K562 (cell line): ENCODE measurements around the gene TEX51. TPM values are rescaled to one million over a fixed set of nuclear protein-coding genes. Genes with fewer than 3 reads are reported as not detected.

Source experiments
- ATAC-seq: fragments of 200-7000 bp; cut with Tn5 transposase; 3 replicates; pipeline ENCODE4 v1.9.1; 2020; ENCODE audit warnings: moderate library complexity
- BruUV-seq: library from RNA; stranded (reverse); fragments of 400-500 nt; replicated peaks from 2 replicates; lab custom pipeline; 2021; lab: Mats Ljungman, UMichigan
- CTCF ChIA-PET: fragments of 300-600 bp; formaldehyde crosslinking; extraction: SDS; loops from one replicate; lab custom pipeline; 2021; ENCODE audit warnings: low intra/inter-chr PET ratio; lab: Yijun Ruan, JAX
- POLR2A ChIA-PET: fragments of 300-600, 350-650 bp; sonication (Branson Sonifier 250); formaldehyde crosslinking; extraction: SDS; loops from one replicate; lab custom pipeline; 2021; ENCODE audit warnings: antibody characterized with exemption, inconsistent platforms; lab: Yijun Ruan, JAX
- DNase-seq, 4 experiments: peaks; one replicate each; pipeline versions ENCODE4 v3.0.0 to v3.0.0-alpha.2; 2011 to 2018; ENCODE audit warnings: low spot score in 3 of 4, mixed read lengths in 3 of 4; ENCODE audit errors: extremely low read depth in 1 of 4
- FAIRE-seq: peaks from 2 replicates; lab custom pipeline; 2011; peaks lifted over from hg19 to GRCh38; lab: Jason Lieb, UNC
- H2AFZ ChIP-seq: 2 replicates; pipeline ENCODE4 v1.6.0; 2011; ENCODE audit warnings: low read depth, low read length, control low read depth, inconsistent platforms
- H3K27ac ChIP-seq: fragments of 200-600 bp; 3 replicates; pipeline ENCODE4 v1.8.0; 2011; ENCODE audit warnings: low read depth, mild to moderate bottlenecking, control low read depth, inconsistent platforms, low read length, moderate library complexity, mixed read lengths; ENCODE audit errors: extremely low read depth
- H3K27me3 ChIP-seq, 2 experiments: fragments of 300-600 bp in 1 of 2; 2 replicates in 1 of 2; 3 replicates in 1 of 2; pipeline versions ENCODE4 v1.6.0 to v1.8.0; 2011; ENCODE audit warnings: inconsistent platforms in 2 of 2, low read length in 2 of 2, mild to moderate bottlenecking in 1 of 2, mixed read lengths in 1 of 2, moderate library complexity in 1 of 2; ENCODE audit not compliant: control insufficient read depth in 2 of 2, insufficient read depth in 2 of 2
- H3K36me3 ChIP-seq: fragments of 300-600 bp; 3 replicates; pipeline ENCODE4 v1.8.0; 2011; ENCODE audit warnings: mild to moderate bottlenecking, low read length, inconsistent platforms; ENCODE audit not compliant: control insufficient read depth, insufficient read depth
- H3K4me1 ChIP-seq, 2 experiments: fragments of 200-600 bp in 1 of 2; replicated peaks in 1 of 2; 2 replicates in 1 of 2; 3 replicates in 1 of 2; pipeline versions ENCODE4 v1.5.1 to v1.8.0; 2011; ENCODE audit warnings: inconsistent platforms in 2 of 2, low read length in 2 of 2, mild to moderate bottlenecking in 1 of 2, mixed read lengths in 1 of 2, moderate library complexity in 1 of 2; ENCODE audit not compliant: control insufficient read depth in 2 of 2, insufficient read depth in 2 of 2
- H3K4me2 ChIP-seq: 2 replicates; pipeline ENCODE4 v1.6.1; 2011; ENCODE audit warnings: low read length, control low read depth, inconsistent platforms, mixed read lengths; ENCODE audit not compliant: insufficient read depth
- H3K4me3 ChIP-seq: fragments of 200-600 bp; sonication (generic), shearing (Covaris generic); 2 replicates; pipeline ENCODE4 v1.5.1; 2016; ENCODE audit warnings: control low read depth, inconsistent platforms
- H3K79me2 ChIP-seq: fragments of 200-600 bp; 3 replicates; pipeline ENCODE4 v1.8.0; 2011; ENCODE audit warnings: low read length, inconsistent platforms; ENCODE audit not compliant: control insufficient read depth, insufficient read depth
- H3K9ac ChIP-seq, 2 experiments: 2 replicates each; pipeline versions ENCODE4 v1.6.0 to v1.6.1; 2011; ENCODE audit warnings: low read depth in 2 of 2, low read length in 2 of 2, control low read depth in 1 of 2, inconsistent platforms in 1 of 2, mild to moderate bottlenecking in 1 of 2, mixed read lengths in 1 of 2; ENCODE audit not compliant: insufficient read depth in 1 of 2
- H3K9me1 ChIP-seq: one replicate; pipeline ENCODE4 v1.6.0; 2011; ENCODE audit warnings: inconsistent platforms, mild to moderate bottlenecking, low read length, moderate library complexity; ENCODE audit not compliant: control insufficient read depth, insufficient read depth
- H3K9me3 ChIP-seq: replicated peaks from 2 replicates; pipeline ENCODE4 v1.5.1; 2011; ENCODE audit warnings: low read depth, low read length, inconsistent platforms; ENCODE audit not compliant: control insufficient read depth, insufficient read depth
- H4K20me1 ChIP-seq: replicated peaks from 2 replicates; pipeline ENCODE4 v1.6.1; 2011; ENCODE audit warnings: low read length, inconsistent platforms, mixed read lengths; ENCODE audit not compliant: control insufficient read depth, insufficient read depth
- ARID2 ChIP-seq: fragments of 450-650 bp; IDR thresholded peaks from 2 replicates; pipeline ENCODE4 v1.6.1; 2017; ENCODE audit warnings: antibody characterized with exemption, mild to moderate bottlenecking
- BRCA1 ChIP-seq, 2 experiments: fragments of 450-650 bp in 1 of 2; sonication (generic) in 1 of 2; formaldehyde crosslinking in 1 of 2; IDR thresholded peaks; 2 replicates each; pipeline versions ENCODE4 v1.5.0 to v1.6.1; 2017 to 2020; ENCODE audit warnings: mild to moderate bottlenecking in 1 of 2, missing genetic modification reagents in 1 of 2
- CC2D1A ChIP-seq: fragments of 450-650 bp; IDR thresholded peaks from 2 replicates; pipeline ENCODE4 v1.6.1; 2017; ENCODE audit warnings: mild to moderate bottlenecking
- CHD2 ChIP-seq: IDR thresholded peaks from 2 replicates; pipeline ENCODE4 v1.6.1; 2011; ENCODE audit warnings: low read depth, low read length
- FOXP1 ChIP-seq: sonication (generic); formaldehyde crosslinking; IDR thresholded peaks from 2 replicates; pipeline ENCODE4 v1.8.0; 2022; ENCODE audit warnings: mild to moderate bottlenecking, missing genetic modification reagents
- HCFC1 ChIP-seq: IDR thresholded peaks from 2 replicates; pipeline ENCODE4 v1.6.1; 2012; ENCODE audit warnings: low read depth, low read length, improper control_type of control experiment
- HNRNPL ChIP-seq: fragments of 200-400 bp; formaldehyde crosslinking; IDR thresholded peaks from 2 replicates; pipeline ENCODE4 v1.6.1; 2017; ENCODE audit warnings: low read depth, mild to moderate bottlenecking, low read length
- NRF1 ChIP-seq, 2 experiments: fragments of 450-650 bp; IDR thresholded peaks in 1 of 2; conservative IDR thresholded peaks in 1 of 2; 2 replicates each; pipeline ENCODE4 v1.6.1; 2014; ENCODE audit warnings: mild to moderate bottlenecking in 2 of 2
- OTX1 ChIP-seq: fragments of 450-650 bp; formaldehyde crosslinking; IDR thresholded peaks from 2 replicates; pipeline ENCODE4 v1.4.0; 2022; ENCODE audit warnings: mild to moderate bottlenecking
- RFX5 ChIP-seq: IDR thresholded peaks from 2 replicates; pipeline ENCODE4 v1.6.1; 2011; ENCODE audit warnings: low read depth, mild to moderate bottlenecking, improper control_type of control experiment, low read length
- SAP30 ChIP-seq: fragments of 200-600 bp; sonication (generic); IDR thresholded peaks from 2 replicates; pipeline ENCODE4 v1.6.1; 2012; ENCODE audit warnings: borderline replicate concordance, low read depth, mild to moderate bottlenecking, moderate library complexity, low read length, control low read depth, inconsistent platforms; ENCODE audit not compliant: insufficient read depth, poor library complexity, severe bottlenecking
- SP2 ChIP-seq: IDR thresholded peaks from 2 replicates; pipeline ENCODE4 v1.6.1; 2011; ENCODE audit warnings: mild to moderate bottlenecking, low read depth, low read length, moderate library complexity; ENCODE audit not compliant: poor library complexity, severe bottlenecking; ENCODE audit errors: extremely low read depth
- SRSF9 ChIP-seq: fragments of 200-400 bp; formaldehyde crosslinking; IDR thresholded peaks from 2 replicates; pipeline ENCODE4 v1.6.1; 2017; ENCODE audit warnings: low read depth, low read length, borderline replicate concordance
- TCFL5 ChIP-seq: fragments of 250-450 bp; sonication (Bioruptor Pico); conservative IDR thresholded peaks from 2 replicates; pipeline ENCODE4 v1.6.1; 2021; ENCODE audit warnings: mild to moderate bottlenecking, moderate library complexity, matching md5 sums
- TEAD2 ChIP-seq: fragments of 450-650 bp; IDR thresholded peaks from 2 replicates; pipeline ENCODE4 v1.6.1; 2016; ENCODE audit warnings: missing genetic modification characterization, control low read depth, missing compliant biosample characterization
- U2AF2 ChIP-seq: fragments of 200-400 bp; formaldehyde crosslinking; optimal IDR thresholded peaks from 2 replicates; pipeline ENCODE3; 2017; ENCODE audit warnings: low read depth, mild to moderate bottlenecking, low read length
- ZNF316 ChIP-seq: fragments of 450-650 bp; IDR thresholded peaks from 2 replicates; pipeline ENCODE4 v1.6.1; 2016
- WGBS: fragments of 100-300 bp; shearing (Covaris generic); methylation state at CpG from one replicate; pipeline ENCODE4 v1.1.6; 2016; ENCODE audit warnings: low coverage, mixed read lengths; ENCODE audit not compliant: insufficient coverage; ENCODE audit errors: missing lambda C conversion rate; 5-methylcytosine and 5-hydroxymethylcytosine counted together
- in situ Hi-C: fragments of 300-500 bp; cut with MboI; formaldehyde crosslinking; loops from 4 replicates; pipeline ENCODE4 v1.15.0; 2018; ENCODE audit warnings: inconsistent platforms, mixed read lengths
- intact Hi-C: fragments of 100-400 bp; cut with micrococcal nuclease; formaldehyde crosslinking; loops from 2 replicates; pipeline ENCODE4 v1.14.2; 2022
- polyA plus RNA-seq, 8 experiments: library from polyadenylated mRNA; depleted of rRNA in 4 of 8; stranded (reverse) in 5 of 8; unstranded in 3 of 8; fragments of >200 nt; fragmentation: Nextera tagmentation in 2 of 8; fragmentation: Illumina TruSeq in 1 of 8; extraction: Ambion mirVana in 2 of 8; extraction: Trizol in 1 of 8; gene quantifications; 2 replicates each; pipeline versions ENCODE4 v1.2.1 to v1.2.3, GENCODE V29; 2011 to 2014; ENCODE audit warnings: inconsistent platforms in 1 of 8, missing spikeins in 1 of 8
- total RNA-seq, 7 experiments: library from RNA; depleted of rRNA in 6 of 7; stranded (reverse); fragments of >200 nt in 6 of 7; fragmentation: Illumina TruSeq in 2 of 7; extraction: Trizol in 2 of 7; gene quantifications; 2 replicates each; pipeline versions ENCODE4 v1.2.1 to v1.2.3, GENCODE V29; 2011 to 2021; ENCODE audit warnings: low replicate concordance in 1 of 7
- TF ChIP-seq, protein P1 (sequence below): fragments of 250-450 bp; sonication (Bioruptor Pico); IDR thresholded peaks from 2 replicates; pipeline ENCODE4 v1.4.0; 2020; ENCODE audit warnings: mild to moderate bottlenecking, moderate library complexity, borderline replicate concordance
- TF ChIP-seq, protein P2 (sequence below): fragments of 200-800 bp; sonication (Bioruptor generic); IDR thresholded peaks from 2 replicates; pipeline ENCODE4 v1.6.1; 2017; ENCODE audit warnings: missing genetic modification characterization, missing compliant biosample characterization

Gene TEX51
- total and polyA plus RNA-seq, 9 of the 15 experiments (the other 6 are each of a cell fraction or from before 2014, with no cell fraction given): not detected

DNA sequence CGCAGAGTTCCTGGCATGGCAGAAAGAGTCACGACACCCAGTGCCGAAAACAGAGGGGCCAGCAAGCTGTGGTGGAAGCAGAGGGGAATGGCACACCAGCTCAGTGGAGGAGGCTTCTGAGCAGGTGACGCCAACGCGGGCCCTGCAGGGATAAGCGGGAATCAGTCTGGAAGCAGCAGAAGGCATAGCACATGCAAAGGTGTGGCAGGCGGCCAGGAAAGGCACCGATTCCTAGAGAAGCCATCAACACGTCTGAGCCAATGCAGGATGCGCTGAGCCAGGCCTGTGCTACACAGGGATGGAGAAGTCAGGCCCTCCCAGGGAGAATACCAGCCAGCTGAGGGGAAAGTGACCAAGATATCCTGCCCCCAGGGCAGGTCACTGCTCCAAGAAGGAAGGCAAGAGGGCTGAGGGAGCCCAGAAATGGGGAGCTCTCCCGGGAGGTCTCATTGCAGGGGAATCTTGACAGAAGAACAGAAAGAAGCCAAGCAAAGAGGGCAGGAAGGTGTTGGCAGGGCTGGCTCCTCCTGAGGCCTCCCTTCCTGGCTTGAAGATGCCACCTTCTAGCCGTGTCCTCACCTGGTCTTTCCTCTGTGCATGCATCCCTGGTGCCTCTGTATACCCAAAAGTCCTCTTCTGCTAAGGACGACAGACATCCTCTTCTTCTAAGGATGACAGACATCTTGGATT lies 16.3 kb downstream of the TEX51 start (continued):
- no peak for TF ChIP-seq SRSF9
- TF ChIP-seq, protein P1, sequence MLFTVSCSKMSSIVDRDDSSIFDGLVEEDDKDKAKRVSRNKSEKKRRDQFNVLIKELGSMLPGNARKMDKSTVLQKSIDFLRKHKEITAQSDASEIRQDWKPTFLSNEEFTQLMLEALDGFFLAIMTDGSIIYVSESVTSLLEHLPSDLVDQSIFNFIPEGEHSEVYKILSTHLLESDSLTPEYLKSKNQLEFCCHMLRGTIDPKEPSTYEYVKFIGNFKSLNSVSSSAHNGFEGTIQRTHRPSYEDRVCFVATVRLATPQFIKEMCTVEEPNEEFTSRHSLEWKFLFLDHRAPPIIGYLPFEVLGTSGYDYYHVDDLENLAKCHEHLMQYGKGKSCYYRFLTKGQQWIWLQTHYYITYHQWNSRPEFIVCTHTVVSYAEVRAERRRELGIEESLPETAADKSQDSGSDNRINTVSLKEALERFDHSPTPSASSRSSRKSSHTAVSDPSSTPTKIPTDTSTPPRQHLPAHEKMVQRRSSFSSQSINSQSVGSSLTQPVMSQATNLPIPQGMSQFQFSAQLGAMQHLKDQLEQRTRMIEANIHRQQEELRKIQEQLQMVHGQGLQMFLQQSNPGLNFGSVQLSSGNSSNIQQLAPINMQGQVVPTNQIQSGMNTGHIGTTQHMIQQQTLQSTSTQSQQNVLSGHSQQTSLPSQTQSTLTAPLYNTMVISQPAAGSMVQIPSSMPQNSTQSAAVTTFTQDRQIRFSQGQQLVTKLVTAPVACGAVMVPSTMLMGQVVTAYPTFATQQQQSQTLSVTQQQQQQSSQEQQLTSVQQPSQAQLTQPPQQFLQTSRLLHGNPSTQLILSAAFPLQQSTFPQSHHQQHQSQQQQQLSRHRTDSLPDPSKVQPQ: no peak

GRCh38 chr2:126915903-126916302 lies 17.2 kb downstream of the TEX51 start:
- DNase-seq (no peak), ATAC-seq (no peak), FAIRE-seq (no peak)
- Histone ChIP-seq H4K20me1 (no peaks in the 10 kb centered on the region), H3K4me2 (no peak overlapping the region), H3K9me3 (no peaks in the 10 kb centered on the region), H3K9ac (no peak overlapping the region), H2AFZ (no peak overlapping the region), H3K9me1 (no peaks in the 10 kb centered on the region), H3K4me3 (no peak overlapping the region), H3K27me3 (peaks cover 0 to 7% of the 10 kb centered on the region in 2 experiments; a peak in 3 of 5 replicates), H3K79me2 (no peaks in the 10 kb centered on the region), H3K27ac (no peak overlapping the region), H3K4me1 (no peaks in the 10 kb centered on the region), H3K36me3 (no peaks in the 10 kb centered on the region)
- CTCF ChIA-PET: no interaction called here
- intact Hi-C loops (no loop called here), in situ Hi-C loops (no loop called here)
- no TSS peak for BruUV-seq
- POLR2A ChIA-PET: interaction anchor here (0.7 kb wide), 1 partner anchor 33 kb away, joined by 3 read pairs; no protein-coding TSS in a partner anchor
- 0% methylated on average over 4 of the region's 4 CpGs for WGBS
- TF ChIP-seq FOXP1 (CRISPR knock-in tag): no peak
- no peak for TF ChIP-seq RFX5
- no peak for TF ChIP-seq CC2D1A
- no peak for TF ChIP-seq OTX1 (CRISPR knock-in tag)
- no peak for TF ChIP-seq ZNF316
- no peak for TF ChIP-seq CHD2
- TF ChIP-seq SAP30: no peak
- no peak for TF ChIP-seq HNRNPL
- TF ChIP-seq, protein P2, sequence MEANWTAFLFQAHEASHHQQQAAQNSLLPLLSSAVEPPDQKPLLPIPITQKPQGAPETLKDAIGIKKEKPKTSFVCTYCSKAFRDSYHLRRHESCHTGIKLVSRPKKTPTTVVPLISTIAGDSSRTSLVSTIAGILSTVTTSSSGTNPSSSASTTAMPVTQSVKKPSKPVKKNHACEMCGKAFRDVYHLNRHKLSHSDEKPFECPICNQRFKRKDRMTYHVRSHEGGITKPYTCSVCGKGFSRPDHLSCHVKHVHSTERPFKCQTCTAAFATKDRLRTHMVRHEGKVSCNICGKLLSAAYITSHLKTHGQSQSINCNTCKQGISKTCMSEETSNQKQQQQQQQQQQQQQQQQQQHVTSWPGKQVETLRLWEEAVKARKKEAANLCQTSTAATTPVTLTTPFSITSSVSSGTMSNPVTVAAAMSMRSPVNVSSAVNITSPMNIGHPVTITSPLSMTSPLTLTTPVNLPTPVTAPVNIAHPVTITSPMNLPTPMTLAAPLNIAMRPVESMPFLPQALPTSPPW (CRISPR knock-in tag): no peak
- no peak for TF ChIP-seq BRCA1 (IDR thresholded peaks at IDR 0.05)
- TF ChIP-seq BRCA1 (CRISPR knock-in tag; IDR thresholded peaks at IDR 0.05): no peak
- TF ChIP-seq U2AF2: no peak
- TF ChIP-seq TCFL5: no peak
- no peak for TF ChIP-seq TEAD2
- no peak for TF ChIP-seq SP2
- TF ChIP-seq ARID2: no peak
- TF ChIP-seq HCFC1: no peak
- TF ChIP-seq NRF1 (conservative IDR thresholded peaks at IDR 0.05 in 1 of 2, IDR thresholded peaks at IDR 0.05 in 1 of 2): no peak
